NCI-H82 treated with DMSO at 0.1 percent for 48 hours (cell line): ENCODE measurements around the gene ANTXR1.
"Not testable (repeated sequence)": the region's sequence is repeated elsewhere in the genome, so short reads cannot be mapped to it uniquely, and the experiment has no call there.

Source experiments
- DNase-seq: peaks from one replicate; lab custom pipeline; 2025; ENCODE audit not compliant: unreplicated experiment; lab: John Stamatoyannopoulos, UW

ANTXR1 gene

GRCh38 chr2:69253611-69254301, 240.8 kb downstream of the ANTXR1 start:
- no peak for DNase-seq

- DNase-seq = no peak
Measured at GRCh38 chr2:69255760-69256159, 242.8 kb downstream of the ANTXR1 start.

GRCh38 chr2:69259994-69260591, 247.1 kb downstream of the ANTXR1 start:
- DNase-seq = not testable (repeated sequence)

GRCh38 chr2:69260666-69261065, 247.7 kb downstream of the ANTXR1 start:
- no peak for DNase-seq

- DNase-seq = no peak
Measured at GRCh38 chr2:69269330-69269729, 256.4 kb downstream of the ANTXR1 start.

GRCh38 chr2:69271831-69272257, 258.9 kb downstream of the ANTXR1 start:
- no peak for DNase-seq

GRCh38 chr2:69272803-69273471, 260.0 kb downstream of the ANTXR1 start:
- no peak for DNase-seq

- no peak for DNase-seq
Measured at GRCh38 chr2:69275490-69275889, 262.5 kb downstream of the ANTXR1 start.

GRCh38 chr2:69278366-69278765, 265.4 kb downstream of the ANTXR1 start:
- DNase-seq = no peak

- DNase-seq = no peak
Measured at GRCh38 chr2:69279211-69279610, 266.2 kb downstream of the ANTXR1 start.

- DNase-seq = no peak
Measured at GRCh38 chr2:69279931-69280681, 267.1 kb downstream of the ANTXR1 start.

- DNase-seq = no peak
Measured at GRCh38 chr2:69280796-69281412, 267.9 kb downstream of the ANTXR1 start.

GRCh38 chr2:69285379-69285894, 272.5 kb downstream of the ANTXR1 start:
- DNase-seq = no peak

GRCh38 chr2:69287544-69287943, 274.6 kb downstream of the ANTXR1 start:
- no peak for DNase-seq

- DNase-seq = no peak
Measured at GRCh38 chr2:69288429-69288828, 275.4 kb downstream of the ANTXR1 start.

- no peak for DNase-seq
Measured at GRCh38 chr2:69291004-69291650, 278.1 kb downstream of the ANTXR1 start.

GRCh38 chr2:69291721-69292120, 278.7 kb downstream of the ANTXR1 start:
- DNase-seq = no peak

GRCh38 chr2:69292256-69292655, 279.3 kb downstream of the ANTXR1 start:
- no peak for DNase-seq

- DNase-seq = no peak
Measured at GRCh38 chr2:69296421-69296820, 283.4 kb downstream of the ANTXR1 start.

- DNase-seq = no peak
Measured at GRCh38 chr2:69297216-69297615, 284.2 kb downstream of the ANTXR1 start.
